ENCODE data around the gene MSLN. TPM values are rescaled to one million over a fixed set of nuclear protein-coding genes. Genes with fewer than 3 reads are reported as not detected.

MSLN gene
- total and polyA plus RNA-seq, 9 of the 15 experiments (the other 6 are each of a cell fraction or from before 2014, with no cell fraction given) = not detected

GRCh38 chr16:788399-789126 is 28.0 kb downstream of the MSLN start, which contains the start of gene CHTF18 (continued):
- TF ChIP-seq POLR2B (IDR thresholded peaks at IDR 0.05; ENCODE audit: low read depth, partially characterized antibody) (no peak), NCOR1 (IDR thresholded peaks at IDR 0.05) (no peak), ZBTB8A (IDR thresholded peaks at IDR 0.05; ENCODE audit: partially characterized antibody) (no peak), HLTF (IDR thresholded peaks at IDR 0.05) (0 out of 2 replicates have a peak, but pooled peaks have one; percentile 31), GABPA (tag; conservative IDR thresholded peaks at IDR 0.05; ENCODE audit: low read depth) (peak; percentile 84), MGA (IDR thresholded peaks at IDR 0.05) (peak; percentile 48), POLR2A (conservative IDR thresholded peaks at IDR 0.05) (peak; percentile 67; the same call in 1 of the 2 replicates), CREM (IDR thresholded peaks at IDR 0.05; ENCODE audit: low read depth) (peak; percentile 36; the same call in 1 of the 2 replicates), RBM34 (IDR thresholded peaks at IDR 0.05; ENCODE audit: borderline replicate concordance, insufficient read depth, low read length) (0 out of 2 replicates have a peak, but pooled peaks have one; percentile 41), SIN3B (IDR thresholded peaks at IDR 0.05; ENCODE audit: low read depth) (peak; percentile 88), L3MBTL2 (IDR thresholded peaks at IDR 0.05) (peak; percentile 89), RBM22 (IDR thresholded peaks at IDR 0.05; ENCODE audit: low read depth, low read length, poor library complexity, severe bottlenecking) (peak; percentile 99), ATF1 (CRISPR knock-in tag; IDR thresholded peaks at IDR 0.05) (no peak), ATF1 (tag; IDR thresholded peaks at IDR 0.05) (0 out of 2 replicates have a peak, but pooled peaks have one; percentile 36), ZNF232 (CRISPR knock-in tag; IDR thresholded peaks at IDR 0.05) (no peak)
